ENCODE data around the gene CALML6.

Gene CALML6

DNA sequence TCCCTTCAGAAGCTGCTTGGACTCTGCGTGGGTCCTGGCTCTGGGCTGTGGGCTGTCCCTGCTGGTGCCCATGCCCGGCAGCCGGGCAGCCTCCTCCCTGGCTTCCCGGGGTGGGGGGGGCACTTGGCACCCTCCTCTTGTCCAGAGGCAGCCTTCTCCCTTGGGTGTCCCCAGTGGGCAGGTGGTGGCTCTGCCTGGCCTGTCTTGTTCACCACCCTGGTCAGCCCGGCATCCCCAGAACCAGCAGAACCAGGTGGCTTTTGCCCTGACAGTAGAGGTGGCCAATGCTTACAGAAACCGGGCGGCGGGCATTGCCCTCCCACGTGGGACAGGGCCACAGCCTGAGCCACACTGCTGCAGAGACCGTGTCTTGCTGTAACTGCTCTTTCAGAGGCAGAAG lies 50.5 kb downstream of the CALML6 start:
- no peak for DNase-seq (ENCODE audit: low read depth, low spot score)

GRCh38 chr1:1966071-1966740 lies 51.1 kb downstream of the CALML6 start:
- DNase-seq (ENCODE audit: low read depth, low spot score), result no peak

All from smooth muscle cell of the brain vasculature (primary cell).